PC-3 (cell line): ENCODE results near the gene SUPT6H. TPM values are rescaled to one million over a fixed set of nuclear protein-coding genes. Genes with fewer than 3 reads are reported as not detected.

Experiments used
- ATAC-seq: fragments of 200-7000 bp; cut with Tn5 transposase; 2 replicates; pipeline ENCODE4 v1.9.1; 2020; ENCODE audit warnings: mild to moderate bottlenecking, moderate library complexity
- BruUV-seq: library from RNA; stranded (reverse); fragments of 400-500 nt; replicated peaks from 2 replicates; lab custom pipeline; 2021; lab: Mats Ljungman, UMichigan
- CTCF ChIA-PET: fragments of 300-600 bp; sonication (Branson Sonifier 250); formaldehyde crosslinking; loops from one replicate; lab custom pipeline; 2022; ENCODE audit warnings: antibody characterized with exemption; lab: Charles Lee
- POLR2A ChIA-PET: fragments of 300-600 bp; sonication (Branson Sonifier 250); formaldehyde crosslinking; loops from one replicate; lab custom pipeline; 2022; ENCODE audit warnings: antibody characterized with exemption; ENCODE audit not compliant: unreplicated experiment; lab: Charles Lee
- DNase-seq: peaks from one replicate; pipeline ENCODE4 v3.0.0-alpha.2; 2015
- H2AFZ ChIP-seq: fragments of 300-600 bp; sonication (generic); 2 replicates; pipeline ENCODE4 v1.6.0; 2016; ENCODE audit warnings: antibody characterized with exemption, low read length
- H3F3A ChIP-seq: fragments of 300-600 bp; sonication (generic); one replicate; pipeline ENCODE4 v1.6.0; 2017; ENCODE audit warnings: antibody characterized with exemption, low read length, control low read depth, mild to moderate bottlenecking; ENCODE audit not compliant: unreplicated experiment
- H3K27ac ChIP-seq: fragments of 300-600 bp; sonication (generic); 2 replicates; pipeline ENCODE4 v1.5.1; 2016; ENCODE audit warnings: mild to moderate bottlenecking, low read length
- H3K27me3 ChIP-seq: fragments of 300-600 bp; sonication (generic); 2 replicates; pipeline ENCODE4 v1.6.1; 2016; ENCODE audit warnings: low read length, mixed read lengths
- H3K36me3 ChIP-seq: fragments of 300-600 bp; sonication (generic); 2 replicates; pipeline ENCODE4 v1.6.1; 2016; ENCODE audit warnings: low read depth, mixed run types, low read length, mixed read lengths
- H3K4me1 ChIP-seq: fragments of 300-600 bp; sonication (generic); 2 replicates; pipeline ENCODE4 v1.5.1; 2016; ENCODE audit warnings: low read length; ENCODE audit not compliant: insufficient read depth
- H3K4me2 ChIP-seq: fragments of 300-600 bp; sonication (generic); 2 replicates; pipeline ENCODE4 v1.6.0; 2016; ENCODE audit warnings: low read length
- H3K4me3 ChIP-seq: fragments of 300-600 bp; sonication (generic); 2 replicates; pipeline ENCODE4 v1.5.1; 2016; ENCODE audit warnings: mild to moderate bottlenecking, low read length, mixed read lengths
- H3K79me2 ChIP-seq: fragments of 300-600 bp; sonication (generic); 2 replicates; pipeline ENCODE4 v1.6.1; 2017; ENCODE audit warnings: low read length, mixed read lengths
- H3K9ac ChIP-seq: fragments of 300-600 bp; sonication (generic); 2 replicates; pipeline ENCODE4 v1.6.0; 2016; ENCODE audit warnings: mild to moderate bottlenecking, low read length
- H3K9me2 ChIP-seq: fragments of 300-600 bp; sonication (generic); replicated peaks from 2 replicates; pipeline ENCODE4 v1.6.1; 2016; ENCODE audit warnings: mixed run types, low read length, mixed read lengths
- H3K9me3 ChIP-seq: fragments of 300-600 bp; sonication (generic); 2 replicates; pipeline ENCODE4 v1.6.1; 2016; ENCODE audit warnings: low read length, mixed read lengths
- H4K20me1 ChIP-seq: fragments of 300-600 bp; sonication (generic); 2 replicates; pipeline ENCODE4 v1.6.1; 2016; ENCODE audit warnings: low read length, mixed read lengths
- CTCF ChIP-seq: fragments of 300-600 bp; sonication (generic); conservative IDR thresholded peaks from 2 replicates; pipeline ENCODE4 v1.5.1; 2017; ENCODE audit warnings: antibody characterized with exemption, low read depth, mild to moderate bottlenecking, low read length
- EZH2 ChIP-seq: fragments of 300-600 bp; sonication (generic); IDR thresholded peaks from one replicate; pipeline ENCODE4 v1.6.1; 2017; ENCODE audit warnings: antibody characterized with exemption, mild to moderate bottlenecking, low read length; ENCODE audit not compliant: unreplicated experiment
- EZH2phosphoT487 ChIP-seq: fragments of 300-600 bp; sonication (generic); IDR thresholded peaks from 2 replicates; pipeline ENCODE4 v1.6.1; 2018; ENCODE audit warnings: mild to moderate bottlenecking, antibody characterized with exemption, low read length, borderline replicate concordance
- intact Hi-C: fragments of 100-400 bp; cut with micrococcal nuclease; formaldehyde crosslinking; loops from 2 replicates; pipeline ENCODE4 v1.9.0; 2023
- total RNA-seq: library from RNA; depleted of rRNA; stranded (reverse); fragments of >200 nt; gene quantifications from 2 replicates; pipeline ENCODE4 v1.2.3, GENCODE V29; 2014

The SUPT6H gene
- total RNA-seq, 1 experiment from 2014 or later, result 32.2 TPM

GRCh38 chr17:28737770-28738679 is 76.0 kb downstream of the SUPT6H start:
- ATAC-seq (no peak), DNase-seq (no peak)
- no peaks in the 10 kb centered on the region for H3K27me3 ChIP-seq
- no peak for TF ChIP-seq EZH2
- TF ChIP-seq CTCF, result no peak
- no peak for TF ChIP-seq EZH2phosphoT487
- no peaks in the 10 kb centered on the region for H3F3A ChIP-seq
- ChIA-PET POLR2A (no interaction called here), CTCF (no interaction called here)
- no peak overlapping the region for H3K4me2 ChIP-seq
- H3K4me3 ChIP-seq, result no peak overlapping the region
- no peaks in the 10 kb centered on the region for H3K36me3 ChIP-seq
- H3K27ac ChIP-seq, result no peak overlapping the region
- H3K9ac ChIP-seq, result no peak overlapping the region
- no TSS peak for BruUV-seq
- no peaks in the 10 kb centered on the region for H3K9me3 ChIP-seq
- H3K79me2 ChIP-seq, result no peaks in the 10 kb centered on the region
- intact Hi-C loops, result no loop called here
- H3K9me2 ChIP-seq, result no peaks in the 10 kb centered on the region
- H2AFZ ChIP-seq, result no peak overlapping the region
- H3K4me1 ChIP-seq, result peaks cover 12% of the 10 kb centered on the region; the same call in 1 of the 2 replicates
- H4K20me1 ChIP-seq, result no peaks in the 10 kb centered on the region

GRCh38 chr17:28738680-28739384 is 76.8 kb downstream of the SUPT6H start:
- H3K4me2 ChIP-seq, result no peak overlapping the region
- TF ChIP-seq EZH2 (no peak), CTCF (no peak), EZH2phosphoT487 (no peak)
- H3K4me3 ChIP-seq, result no peak overlapping the region
- H3K9ac ChIP-seq, result no peak overlapping the region
- ChIA-PET CTCF (no interaction called here), POLR2A (no interaction called here)
- BruUV-seq, result no TSS peak
- ATAC-seq (no peak), DNase-seq (no peak)
- H3K9me3 ChIP-seq, result no peaks in the 10 kb centered on the region
- intact Hi-C loops, result no loop called here
- H3K79me2 ChIP-seq, result no peaks in the 10 kb centered on the region
- no peaks in the 10 kb centered on the region for H4K20me1 ChIP-seq
- no peaks in the 10 kb centered on the region for H3K36me3 ChIP-seq
- no peak overlapping the region for H3K27ac ChIP-seq
- no peaks in the 10 kb centered on the region for H3K27me3 ChIP-seq
- no peaks in the 10 kb centered on the region for H3F3A ChIP-seq
- no peaks in the 10 kb centered on the region for H3K9me2 ChIP-seq
- H3K4me1 ChIP-seq, result peaks cover 12% of the 10 kb centered on the region; the same call in 1 of the 2 replicates
- H2AFZ ChIP-seq, result no peak overlapping the region
